Endodermal cell (in vitro differentiated cells): Measurements from ENCODE around the gene ODF4. TPM values are rescaled to one million over a fixed set of nuclear protein-coding genes. Genes with fewer than 3 reads are reported as not detected.
"Not testable (repeated sequence)": the region's sequence is repeated elsewhere in the genome, so short reads cannot be mapped to it uniquely, and the experiment has no call there.

Experiments used
- DNase-seq: peaks from one replicate; pipeline ENCODE4 v3.0.0-alpha.2; 2017
- H3K27ac ChIP-seq: 2 replicates; pipeline ENCODE4 v1.5.1; 2013; ENCODE audit warnings: mild to moderate bottlenecking, low read depth, low read length, moderate library complexity
- H3K27me3 ChIP-seq: 2 replicates; pipeline ENCODE4 v1.6.1; 2013; ENCODE audit warnings: mild to moderate bottlenecking, low read length, moderate library complexity; ENCODE audit not compliant: insufficient read depth, control insufficient read depth, poor library complexity, severe bottlenecking
- H3K36me3 ChIP-seq: 2 replicates; pipeline ENCODE4 v1.7.0; 2013; ENCODE audit warnings: mild to moderate bottlenecking, low read length, moderate library complexity; ENCODE audit not compliant: control insufficient read depth, insufficient read depth
- H3K4me1 ChIP-seq: one replicate; pipeline ENCODE4 v1.7.0; 2013; ENCODE audit warnings: low read length; ENCODE audit not compliant: control insufficient read depth, insufficient read depth
- H3K4me3 ChIP-seq: 2 replicates; pipeline ENCODE4 v1.5.1; 2013; ENCODE audit warnings: mild to moderate bottlenecking, low read length, moderate library complexity
- H3K9ac ChIP-seq: 2 replicates; pipeline ENCODE4 v1.6.1; 2013; ENCODE audit warnings: mild to moderate bottlenecking, low read length, moderate library complexity; ENCODE audit not compliant: poor library complexity, severe bottlenecking; ENCODE audit errors: extremely low read depth
- H3K9me3 ChIP-seq: 2 replicates; pipeline ENCODE4 v1.6.1; 2013; ENCODE audit warnings: mild to moderate bottlenecking, low read length, moderate library complexity; ENCODE audit not compliant: control insufficient read depth
- H3K27ac Mint-ChIP-seq: 2 replicates; pipeline ENCODE4 v1.8.0; 2020; ENCODE audit warnings: mixed read lengths
- H3K27me3 Mint-ChIP-seq: 2 replicates; pipeline ENCODE4 v1.8.0; 2021; ENCODE audit warnings: mild to moderate bottlenecking, mixed read lengths; ENCODE audit not compliant: insufficient read depth
- H3K36me3 Mint-ChIP-seq: 2 replicates; pipeline ENCODE4 v1.8.0; 2020; ENCODE audit warnings: low read depth, mixed read lengths
- H3K4me1 Mint-ChIP-seq: 2 replicates; pipeline ENCODE4 v1.8.0; 2020; ENCODE audit warnings: mixed read lengths
- H3K4me3 Mint-ChIP-seq: 2 replicates; pipeline ENCODE4 v1.8.0; 2020; ENCODE audit warnings: mild to moderate bottlenecking, moderate library complexity, mixed read lengths
- H3K9me3 Mint-ChIP-seq: 2 replicates; pipeline ENCODE4 v1.8.0; 2020; ENCODE audit warnings: mild to moderate bottlenecking, mixed read lengths
- WGBS, 2 experiments: methylation state at CpG; one replicate each; pipeline versions ENCODE4 v1.1.5 to v1.1.7; 2013; ENCODE audit warnings: missing lambda C conversion rate in 2 of 2, mixed read lengths in 1 of 2; ENCODE audit not compliant: insufficient coverage in 1 of 2, insufficient read length in 1 of 2; 5-methylcytosine and 5-hydroxymethylcytosine counted together
- total RNA-seq, 2 donors: library from RNA; stranded (reverse); fragmentation: NEBNext Ultra II Directional in 1 of 2; extraction: Animal tissue kit (Norgen Biotek cat#: 25700) in 1 of 2; gene quantifications; 2 replicates in 1 of 2; 3 replicates in 1 of 2; pipeline ENCODE4 v1.2.1, GENCODE V29; 2021
- TF ChIP-seq, protein P1 (sequence below): fragments of 200-600 bp; sonication (generic); conservative IDR thresholded peaks from 2 replicates; pipeline ENCODE4 v1.5.0; 2021; ENCODE audit warnings: antibody characterized with exemption, mild to moderate bottlenecking

The ODF4 gene
- total RNA-seq, 2 donors from 2014 or later, result not detected

DNA sequence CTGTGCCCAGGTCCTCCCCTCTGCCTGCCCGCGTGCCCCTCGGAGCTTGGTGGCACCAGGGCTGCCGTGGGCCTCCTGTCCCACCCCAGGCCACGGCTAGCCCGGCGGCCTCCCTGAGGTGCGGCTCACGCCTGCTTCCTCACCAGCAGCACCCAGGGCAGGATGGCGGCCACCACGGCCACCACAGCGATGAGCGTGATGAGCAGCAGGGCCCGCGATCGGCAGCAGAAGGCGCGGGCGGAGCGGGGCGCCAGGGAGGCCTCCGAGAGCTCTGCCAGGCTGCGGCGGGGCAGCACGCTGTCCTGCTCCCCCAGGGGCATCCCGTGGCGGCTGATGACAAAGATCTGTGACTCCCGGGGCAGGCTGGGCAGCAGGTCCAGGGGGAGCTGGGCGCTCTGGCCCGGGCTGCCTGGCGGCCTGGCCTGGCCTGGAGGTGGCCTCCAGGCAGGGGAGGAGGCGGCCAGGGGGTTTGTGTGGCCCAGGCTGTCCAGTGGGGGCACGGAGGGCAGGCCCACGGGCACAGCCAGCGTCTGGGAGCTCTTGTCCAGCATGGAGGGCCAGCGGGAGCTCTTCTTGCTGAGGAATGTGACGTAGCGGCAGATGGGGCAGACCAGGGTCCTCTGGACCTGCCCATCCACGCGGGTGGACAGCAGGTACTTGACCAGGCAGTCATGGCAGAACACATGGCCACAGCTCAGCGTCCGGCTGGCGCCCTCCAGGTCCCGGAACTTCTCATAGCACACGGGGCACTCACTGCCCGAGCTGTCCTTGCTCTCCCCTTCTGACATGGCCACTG, 53.2 kb downstream of the ODF4 start:
- no peaks in the 10 kb centered on the region for H3K9me3 ChIP-seq
- TF ChIP-seq, protein P1, sequence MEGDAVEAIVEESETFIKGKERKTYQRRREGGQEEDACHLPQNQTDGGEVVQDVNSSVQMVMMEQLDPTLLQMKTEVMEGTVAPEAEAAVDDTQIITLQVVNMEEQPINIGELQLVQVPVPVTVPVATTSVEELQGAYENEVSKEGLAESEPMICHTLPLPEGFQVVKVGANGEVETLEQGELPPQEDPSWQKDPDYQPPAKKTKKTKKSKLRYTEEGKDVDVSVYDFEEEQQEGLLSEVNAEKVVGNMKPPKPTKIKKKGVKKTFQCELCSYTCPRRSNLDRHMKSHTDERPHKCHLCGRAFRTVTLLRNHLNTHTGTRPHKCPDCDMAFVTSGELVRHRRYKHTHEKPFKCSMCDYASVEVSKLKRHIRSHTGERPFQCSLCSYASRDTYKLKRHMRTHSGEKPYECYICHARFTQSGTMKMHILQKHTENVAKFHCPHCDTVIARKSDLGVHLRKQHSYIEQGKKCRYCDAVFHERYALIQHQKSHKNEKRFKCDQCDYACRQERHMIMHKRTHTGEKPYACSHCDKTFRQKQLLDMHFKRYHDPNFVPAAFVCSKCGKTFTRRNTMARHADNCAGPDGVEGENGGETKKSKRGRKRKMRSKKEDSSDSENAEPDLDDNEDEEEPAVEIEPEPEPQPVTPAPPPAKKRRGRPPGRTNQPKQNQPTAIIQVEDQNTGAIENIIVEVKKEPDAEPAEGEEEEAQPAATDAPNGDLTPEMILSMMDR, result no peak
- H3K4me1 ChIP-seq, result peaks cover 4% of the 10 kb centered on the region
- H3K27ac ChIP-seq, result no peak overlapping the region
- Mint-ChIP-seq H3K36me3 (no peaks in the 10 kb centered on the region), H3K4me1 (peaks cover 9% of the 10 kb centered on the region), H3K9me3 (no peaks in the 10 kb centered on the region), H3K4me3 (no peak overlapping the region), H3K27ac (no peak overlapping the region), H3K27me3 (peaks cover 17% of the 10 kb centered on the region)
- WGBS, 2 experiments, result 93 to 98% methylated on average over 19 to 46 of the region's 46 CpGs
- peak; percentile 58 for DNase-seq
- H3K4me3 ChIP-seq, result no peak overlapping the region
- H3K27me3 ChIP-seq, result peaks cover 18% of the 10 kb centered on the region
- no peak overlapping the region for H3K9ac ChIP-seq
- no peaks in the 10 kb centered on the region for H3K36me3 ChIP-seq

DNA sequence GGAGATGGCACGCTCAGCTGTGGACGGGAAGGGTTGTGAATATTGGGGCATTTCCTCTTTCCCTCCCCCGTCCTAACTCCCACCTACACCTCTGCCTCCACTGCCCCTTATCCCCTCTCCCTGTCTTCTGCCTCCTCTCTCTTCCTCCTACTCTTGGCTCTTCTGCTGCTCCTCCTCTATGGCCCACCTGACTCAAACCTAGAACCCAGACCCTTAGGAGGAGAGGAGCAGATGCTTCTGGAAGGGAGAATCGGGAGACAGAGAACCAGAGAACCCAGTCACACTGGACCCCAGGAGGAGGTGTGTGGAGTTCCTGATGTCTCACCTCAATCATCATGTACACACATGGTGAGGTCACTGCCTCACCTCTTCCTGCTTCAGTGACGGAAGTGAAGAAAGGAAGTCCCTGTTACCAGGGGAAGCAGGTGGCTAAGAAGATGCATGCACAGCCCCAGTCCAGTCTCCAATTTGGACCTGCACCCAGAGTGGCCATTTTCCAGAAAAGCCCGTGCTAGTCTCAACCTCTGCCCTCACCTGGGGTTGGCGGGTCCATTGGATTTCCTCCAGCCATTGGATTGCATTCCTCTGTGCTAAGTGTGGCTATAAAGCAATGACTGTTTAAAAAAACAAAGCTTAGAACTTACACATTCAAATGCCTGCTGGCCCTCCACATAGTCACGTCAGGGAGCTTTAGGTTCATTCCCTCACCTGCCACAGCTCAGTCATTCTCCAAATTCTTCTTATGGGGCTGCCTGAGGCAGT, 54.0 kb downstream of the ODF4 start:
- H3K9ac ChIP-seq, result no peak overlapping the region
- Mint-ChIP-seq H3K36me3 (no peaks in the 10 kb centered on the region), H3K27ac (no peak overlapping the region), H3K27me3 (peaks cover 21% of the 10 kb centered on the region), H3K4me1 (peaks cover 9% of the 10 kb centered on the region), H3K4me3 (no peak overlapping the region), H3K9me3 (no peaks in the 10 kb centered on the region)
- H3K27ac ChIP-seq, result no peak overlapping the region
- H3K27me3 ChIP-seq, result peaks cover 18% of the 10 kb centered on the region
- no peaks in the 10 kb centered on the region for H3K36me3 ChIP-seq
- no peak overlapping the region for H3K4me3 ChIP-seq
- WGBS, 2 experiments, result 82 to 86% methylated on average over 6 to 8 of the region's 8 CpGs
- no peak for DNase-seq
- H3K4me1 ChIP-seq, result peaks cover 4% of the 10 kb centered on the region
- TF ChIP-seq, protein P1, result no peak
- no peaks in the 10 kb centered on the region for H3K9me3 ChIP-seq

DNA sequence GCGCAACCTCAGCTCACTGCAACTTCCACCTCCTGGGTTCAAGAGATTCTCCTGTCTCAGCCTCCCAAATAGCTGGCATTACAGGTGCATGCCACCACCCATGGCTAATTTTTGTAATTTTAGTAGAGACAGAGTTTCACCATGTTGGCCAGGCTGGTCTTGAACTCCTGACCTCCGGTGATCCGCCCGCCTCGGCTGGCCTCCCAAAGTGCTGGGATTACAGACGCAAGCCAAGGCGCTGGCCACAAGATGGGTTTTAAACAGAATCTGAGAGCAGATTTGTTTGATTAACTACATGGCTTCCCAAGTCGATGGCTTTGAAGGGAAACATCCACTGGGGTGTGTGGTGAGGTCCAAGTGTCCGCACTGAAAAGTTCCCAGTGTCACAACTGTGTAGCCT, 54.9 kb downstream of the ODF4 start:
- DNase-seq, H3K9me3 ChIP-seq, H3K9me3 Mint-ChIP-seq, H3K27ac ChIP-seq, H3K4me3 ChIP-seq, H3K4me1 Mint-ChIP-seq, H3K9ac ChIP-seq, H3K4me3 Mint-ChIP-seq, H3K36me3 ChIP-seq, H3K27ac Mint-ChIP-seq, H3K4me1 ChIP-seq, H3K36me3 Mint-ChIP-seq: not testable (repeated sequence)
- WGBS, 2 experiments, result 90 to 95% methylated on average over 9 of the region's 9 CpGs
- H3K27me3 Mint-ChIP-seq, result peaks cover 23% of the 10 kb centered on the region
- H3K27me3 ChIP-seq, result peaks cover 18% of the 10 kb centered on the region

Other genes starting within 250 kb of the ODF4 start
- gene ALOXE3, start 221.3 kb upstream of the ODF4 start, total RNA-seq, result under 1 TPM; 0.13 to 0.49 TPM
- gene HES7, start 215.7 kb upstream of the ODF4 start, total RNA-seq, result 1 to 10 TPM in 1 of 2 donors, under 1 TPM in 1; 0.40 to 2.2 TPM
- 10 to 100 TPM; 38.3 to 53.7 TPM for gene PER1, start 187.4 kb upstream of the ODF4 start, total RNA-seq
- 10 to 100 TPM; 32.1 to 32.2 TPM for gene VAMP2, start 176.9 kb upstream of the ODF4 start, total RNA-seq
- 10 to 100 TPM; 26.2 to 27.7 TPM for gene TMEM107, start 163.5 kb upstream of the ODF4 start, total RNA-seq
- gene BORCS6, start 149.7 kb upstream of the ODF4 start, total RNA-seq, result 1 to 10 TPM; 4.1 to 5.5 TPM
- 100 to 1,000 TPM in 1 of 2 donors, 10 to 100 TPM in 1; 90.5 to 122 TPM for gene AURKB, start 129.3 kb upstream of the ODF4 start, total RNA-seq
- 10 to 100 TPM; 46.4 to 63.1 TPM for gene CTC1, start 91.8 kb upstream of the ODF4 start, total RNA-seq
- gene PFAS, start 90.6 kb upstream of the ODF4 start, total RNA-seq, result 100 to 1,000 TPM; 119 to 158 TPM
- 10 to 100 TPM; 34.0 to 36.3 TPM for gene RANGRF, start 51.2 kb upstream of the ODF4 start, total RNA-seq
- gene SLC25A35, start 44.4 kb upstream of the ODF4 start, total RNA-seq, result 1 to 10 TPM; 5.6 to 10.0 TPM
- gene ARHGEF15, start 29.6 kb upstream of the ODF4 start, total RNA-seq, result 1 to 10 TPM; 4.1 to 9.2 TPM
- 1,000 to 10,000 TPM; 1,739 to 2,129 TPM for gene RPL26, start 43.4 kb downstream of the ODF4 start, total RNA-seq
- not detected for gene RNF222, start 58.0 kb downstream of the ODF4 start, total RNA-seq
- 10 to 100 TPM; 60.4 to 61.2 TPM for gene NDEL1, start 96.0 kb downstream of the ODF4 start, total RNA-seq